Measurements from ENCODE around the gene RXRA.

DNA sequence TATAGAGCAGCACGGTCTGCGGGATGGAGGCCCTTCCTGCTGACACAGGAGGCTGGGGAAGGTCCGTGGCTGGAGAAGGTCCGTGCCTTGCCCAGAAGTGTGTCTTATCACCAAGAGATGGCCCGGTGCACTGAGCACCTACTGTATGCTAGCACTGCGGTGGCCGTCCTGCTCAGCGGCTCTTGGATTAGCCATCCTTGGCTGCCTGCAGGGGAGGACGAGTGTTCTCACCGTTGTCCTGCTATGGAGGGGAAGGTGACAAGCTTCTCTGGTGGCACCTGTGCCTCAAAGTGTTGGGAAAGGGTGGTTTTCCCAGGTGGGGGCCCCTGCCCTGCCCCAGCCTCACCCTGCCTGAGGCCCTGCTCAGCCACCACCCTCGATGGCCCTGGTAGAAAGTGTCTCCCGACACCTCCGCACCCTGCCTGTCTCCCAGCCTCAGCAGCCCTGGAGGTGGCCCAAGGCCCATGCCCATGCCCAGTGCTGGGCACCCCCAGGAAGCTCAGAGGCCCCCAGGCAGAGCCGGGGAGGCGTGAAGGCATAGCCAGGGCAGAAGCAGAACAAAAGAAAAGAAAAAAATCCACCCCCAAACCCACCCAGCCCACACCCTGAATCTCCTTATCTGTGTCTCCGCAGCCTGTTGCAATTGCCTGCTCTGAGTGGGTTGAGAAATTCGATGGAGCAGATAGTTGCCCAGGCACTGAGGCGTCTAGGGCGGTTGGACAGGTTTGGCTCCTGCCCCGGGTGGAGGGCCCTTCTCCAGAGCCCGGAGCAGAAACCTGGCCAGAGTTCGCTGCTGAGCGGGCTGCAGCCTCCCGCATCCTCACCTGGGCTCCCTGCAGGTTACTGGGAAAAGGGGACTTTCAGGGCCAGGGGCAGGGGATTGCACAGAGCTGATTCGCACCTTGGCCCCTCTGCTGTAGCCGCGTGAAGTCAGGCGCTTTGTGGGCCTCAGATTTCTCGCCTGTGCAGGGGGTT lies 30.5 kb downstream of the RXRA start:
- TF ChIP-seq, protein P1, sequence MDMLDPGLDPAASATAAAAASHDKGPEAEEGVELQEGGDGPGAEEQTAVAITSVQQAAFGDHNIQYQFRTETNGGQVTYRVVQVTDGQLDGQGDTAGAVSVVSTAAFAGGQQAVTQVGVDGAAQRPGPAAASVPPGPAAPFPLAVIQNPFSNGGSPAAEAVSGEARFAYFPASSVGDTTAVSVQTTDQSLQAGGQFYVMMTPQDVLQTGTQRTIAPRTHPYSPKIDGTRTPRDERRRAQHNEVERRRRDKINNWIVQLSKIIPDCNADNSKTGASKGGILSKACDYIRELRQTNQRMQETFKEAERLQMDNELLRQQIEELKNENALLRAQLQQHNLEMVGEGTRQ (IDR thresholded peaks at IDR 0.05; ENCODE audit: low read depth, low read length): no peak
- TF ChIP-seq SMC3 (IDR thresholded peaks at IDR 0.05; ENCODE audit: low read depth, low read length): no peak
- TF ChIP-seq RFX5 (IDR thresholded peaks at IDR 0.05; ENCODE audit: low read depth, low read length): no peak
- TF ChIP-seq POLR2A (IDR thresholded peaks at IDR 0.05; ENCODE audit: low read depth, low read length): no peak
- TF ChIP-seq, protein P2, sequence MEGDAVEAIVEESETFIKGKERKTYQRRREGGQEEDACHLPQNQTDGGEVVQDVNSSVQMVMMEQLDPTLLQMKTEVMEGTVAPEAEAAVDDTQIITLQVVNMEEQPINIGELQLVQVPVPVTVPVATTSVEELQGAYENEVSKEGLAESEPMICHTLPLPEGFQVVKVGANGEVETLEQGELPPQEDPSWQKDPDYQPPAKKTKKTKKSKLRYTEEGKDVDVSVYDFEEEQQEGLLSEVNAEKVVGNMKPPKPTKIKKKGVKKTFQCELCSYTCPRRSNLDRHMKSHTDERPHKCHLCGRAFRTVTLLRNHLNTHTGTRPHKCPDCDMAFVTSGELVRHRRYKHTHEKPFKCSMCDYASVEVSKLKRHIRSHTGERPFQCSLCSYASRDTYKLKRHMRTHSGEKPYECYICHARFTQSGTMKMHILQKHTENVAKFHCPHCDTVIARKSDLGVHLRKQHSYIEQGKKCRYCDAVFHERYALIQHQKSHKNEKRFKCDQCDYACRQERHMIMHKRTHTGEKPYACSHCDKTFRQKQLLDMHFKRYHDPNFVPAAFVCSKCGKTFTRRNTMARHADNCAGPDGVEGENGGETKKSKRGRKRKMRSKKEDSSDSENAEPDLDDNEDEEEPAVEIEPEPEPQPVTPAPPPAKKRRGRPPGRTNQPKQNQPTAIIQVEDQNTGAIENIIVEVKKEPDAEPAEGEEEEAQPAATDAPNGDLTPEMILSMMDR (conservative IDR thresholded peaks at IDR 0.05; ENCODE audit: low read depth, low read length): no peak
- no peak for TF ChIP-seq NFE2L2 (IDR thresholded peaks at IDR 0.05; ENCODE audit: low read depth, low read length)
- no peak for TF ChIP-seq RAD21 (IDR thresholded peaks at IDR 0.05; ENCODE audit: low read length)
- TF ChIP-seq FOS (IDR thresholded peaks at IDR 0.05; ENCODE audit: low read depth, low read length): no peak
- no peak for TF ChIP-seq CHD1 (IDR thresholded peaks at IDR 0.05; ENCODE audit: low read depth, low read length)
- no peak for TF ChIP-seq MXI1 (IDR thresholded peaks at IDR 0.05; ENCODE audit: borderline replicate concordance, low read depth, low read length)
- no peak for TF ChIP-seq MAZ (IDR thresholded peaks at IDR 0.05; ENCODE audit: borderline replicate concordance, low read depth, low read length)
- TF ChIP-seq RCOR1 (IDR thresholded peaks at IDR 0.05; ENCODE audit: insufficient replicate concordance, low read length): no peak
- TF ChIP-seq CEBPB (IDR thresholded peaks at IDR 0.05; ENCODE audit: low read depth, low read length): no peak
- no peak for TF ChIP-seq MAFK (IDR thresholded peaks at IDR 0.05; ENCODE audit: low read depth, low read length)
